ENCODE data around the gene CDHR5. TPM values are rescaled to one million over a fixed set of nuclear protein-coding genes. Genes with fewer than 3 reads are reported as not detected.
A peak's percentile ranks its signal among the peaks of the same experiment; 100 is the strongest.

CDHR5 gene
- total and polyA plus RNA-seq, 9 donors: 0.07 to 2.3 (median 0.21) TPM; not detected in 5

GRCh38 chr11:567011-567628 is 57.6 kb downstream of the CDHR5 start:
- no peak for TF ChIP-seq CTCF (IDR thresholded peaks at IDR 0.05)
- no peak for TF ChIP-seq EP300 (IDR thresholded peaks at IDR 0.05)
- no peak for TF ChIP-seq POLR2A (IDR thresholded peaks at IDR 0.05)
- WGBS, 3 donors: 89 to 92% (median 89%) methylated on average over 16 to 18 of the region's 18 CpGs
- no peaks in the 10 kb centered on the region for H3K27me3 ChIP-seq
- no peaks in the 10 kb centered on the region for H3K9me3 ChIP-seq
- peaks cover 2% of the 10 kb centered on the region for H3K4me1 ChIP-seq (ENCODE audit: insufficient read depth)
- intact Hi-C loops (cut with DNase I): no loop called here
- peak overlapping the region in 1 of 2 donors; percentile 84 for H3K27ac ChIP-seq
- H3K36me3 ChIP-seq: no peaks in the 10 kb centered on the region
- no peak overlapping the region for H3K4me3 ChIP-seq
- peak in 3 of 5 donors; percentile 49 to 56 (median 54) for DNase-seq

MicroRNA genes within 50 kb of the gene (microRNA counts, 767-probe panel; counts per million panel counts)
- 530 counts per million, percentile 78 among the panel's probes with 10 or more counts for microRNA hsa-miR-210

Small RNAs within 50 kb of the gene (microRNA-seq; reads per million reads assigned to microRNA genes)
- 91.1 to 191 (median 105) reads per million in 3 donors for gene MIR210

Small RNAs within 50 kb of the gene (small RNA-seq; reads per million reads assigned to genes)
- 4.3 reads per million, percentile 79 among the genes with 10 or more reads in this experiment for gene MIR210

Other genes starting within 250 kb of the CDHR5 start
- 10 to 100 TPM in 1 of 7 donors, 1 to 10 TPM in 4, under 1 TPM in 2; 0.30 to 56.8 (median 3.4) TPM for gene PKP3, start 230.7 kb downstream of the CDHR5 start, total RNA-seq
- under 1 TPM in 1 of 2 donors, not detected in 1; 0.21 TPM for gene PKP3, start 230.7 kb downstream of the CDHR5 start, polyA plus RNA-seq
- gene SIGIRR, start 210.0 kb downstream of the CDHR5 start, total RNA-seq: 10 to 100 TPM; 15.0 to 52.6 (median 27.5) TPM
- 10 to 100 TPM in 1 of 2 donors, 1 to 10 TPM in 1; 1.5 to 39.5 TPM for gene SIGIRR, start 210.0 kb downstream of the CDHR5 start, polyA plus RNA-seq
- gene ANO9, start 182.9 kb downstream of the CDHR5 start, total RNA-seq: 10 to 100 TPM in 1 of 7 donors, 1 to 10 TPM in 2, under 1 TPM in 4; 0.15 to 11.4 (median 0.82) TPM
- under 1 TPM; 0.12 to 0.31 TPM for gene ANO9, start 182.9 kb downstream of the CDHR5 start, polyA plus RNA-seq
- gene PTDSS2, start 174.7 kb downstream of the CDHR5 start, total RNA-seq: 10 to 100 TPM; 34.4 to 56.5 (median 42.7) TPM
- gene PTDSS2, start 174.7 kb downstream of the CDHR5 start, polyA plus RNA-seq: 10 to 100 TPM; 17.1 to 38.6 TPM
- gene RNH1, start 117.7 kb downstream of the CDHR5 start, total RNA-seq: 100 to 1,000 TPM; 105 to 233 (median 169) TPM
- gene RNH1, start 117.7 kb downstream of the CDHR5 start, polyA plus RNA-seq: 100 to 1,000 TPM in 1 of 2 donors, 10 to 100 TPM in 1; 17.4 to 147 TPM
- 10 to 100 TPM; 21.3 to 49.6 (median 36.3) TPM for gene HRAS, start 89.4 kb downstream of the CDHR5 start, total RNA-seq
- 10 to 100 TPM in 1 of 2 donors, 1 to 10 TPM in 1; 4.3 to 38.0 TPM for gene HRAS, start 89.4 kb downstream of the CDHR5 start, polyA plus RNA-seq
- 1 to 10 TPM in 6 of 7 donors, under 1 TPM in 1; 0.60 to 6.2 (median 2.0) TPM for gene LRRC56, start 87.4 kb downstream of the CDHR5 start, total RNA-seq
- 1 to 10 TPM in 1 of 2 donors, not detected in 1; 2.1 TPM for gene LRRC56, start 87.4 kb downstream of the CDHR5 start, polyA plus RNA-seq
- 1 to 10 TPM in 5 of 7 donors, under 1 TPM in 2; 0.70 to 7.6 (median 1.2) TPM for gene LMNTD2, start 64.2 kb downstream of the CDHR5 start, total RNA-seq
- 1 to 10 TPM in 1 of 2 donors, not detected in 1; 1.1 TPM for gene LMNTD2, start 64.2 kb downstream of the CDHR5 start, polyA plus RNA-seq
- gene RASSF7, start 64.0 kb downstream of the CDHR5 start, total RNA-seq: 100 to 1,000 TPM in 1 of 7 donors, 10 to 100 TPM in 2, 1 to 10 TPM in 4; 4.7 to 163 (median 9.5) TPM
- 1 to 10 TPM in 1 of 2 donors, not detected in 1; 7.4 TPM for gene RASSF7, start 64.0 kb downstream of the CDHR5 start, polyA plus RNA-seq
- 10 to 100 TPM; 15.5 to 34.2 (median 31.0) TPM for gene PHRF1, start 48.5 kb downstream of the CDHR5 start, total RNA-seq
- gene PHRF1, start 48.5 kb downstream of the CDHR5 start, polyA plus RNA-seq: 10 to 100 TPM in 1 of 2 donors, 1 to 10 TPM in 1; 3.8 to 21.3 TPM
- gene IRF7, start 9.0 kb downstream of the CDHR5 start, total RNA-seq: 10 to 100 TPM in 6 of 7 donors, 1 to 10 TPM in 1; 8.2 to 59.1 (median 17.1) TPM
- gene IRF7, start 9.0 kb downstream of the CDHR5 start, polyA plus RNA-seq: 10 to 100 TPM in 1 of 2 donors, under 1 TPM in 1; 0.28 to 22.8 TPM
- gene SCT, start 2.2 kb upstream of the CDHR5 start, total RNA-seq: not detected
- under 1 TPM in 1 of 2 donors, not detected in 1; 0.68 TPM for gene SCT, start 2.2 kb upstream of the CDHR5 start, polyA plus RNA-seq
- gene DRD4, start 12.3 kb upstream of the CDHR5 start, total RNA-seq: 1 to 10 TPM in 5 of 7 donors, under 1 TPM in 2; 0.57 to 3.3 (median 1.7) TPM
- under 1 TPM in 1 of 2 donors, not detected in 1; 0.63 TPM for gene DRD4, start 12.3 kb upstream of the CDHR5 start, polyA plus RNA-seq
- gene DEAF1, start 70.3 kb upstream of the CDHR5 start, total RNA-seq: 10 to 100 TPM; 15.5 to 43.4 (median 34.1) TPM
- gene DEAF1, start 70.3 kb upstream of the CDHR5 start, polyA plus RNA-seq: 10 to 100 TPM; 10.2 to 23.9 TPM
- gene TMEM80, start 70.9 kb upstream of the CDHR5 start, total RNA-seq: 10 to 100 TPM; 15.4 to 38.0 (median 30.5) TPM
- 10 to 100 TPM; 28.9 to 37.6 TPM for gene TMEM80, start 70.9 kb upstream of the CDHR5 start, polyA plus RNA-seq
- 10 to 100 TPM; 20.6 to 57.9 (median 34.2) TPM for gene EPS8L2, start 81.3 kb upstream of the CDHR5 start, total RNA-seq
- 10 to 100 TPM in 1 of 2 donors, 1 to 10 TPM in 1; 5.9 to 17.4 TPM for gene EPS8L2, start 81.3 kb upstream of the CDHR5 start, polyA plus RNA-seq
- gene TALDO1, start 122.5 kb upstream of the CDHR5 start, total RNA-seq: 100 to 1,000 TPM in 6 of 7 donors, 10 to 100 TPM in 1; 75.0 to 134 (median 117) TPM
- gene TALDO1, start 122.5 kb upstream of the CDHR5 start, polyA plus RNA-seq: 100 to 1,000 TPM in 1 of 2 donors, 10 to 100 TPM in 1; 76.8 to 103 TPM
- 10 to 100 TPM; 14.7 to 79.8 (median 59.9) TPM for gene GATD1, start 152.5 kb upstream of the CDHR5 start, total RNA-seq
- gene GATD1, start 152.5 kb upstream of the CDHR5 start, polyA plus RNA-seq: 10 to 100 TPM in 1 of 2 donors, 1 to 10 TPM in 1; 9.4 to 52.1 TPM
- under 1 TPM in 1 of 7 donors, not detected in 6; 0.15 TPM for gene CEND1, start 165.1 kb upstream of the CDHR5 start, total RNA-seq
- gene CEND1, start 165.1 kb upstream of the CDHR5 start, polyA plus RNA-seq: under 1 TPM in 1 of 2 donors, not detected in 1; 0.07 TPM
- gene SLC25A22, start 173.3 kb upstream of the CDHR5 start, total RNA-seq: 10 to 100 TPM in 6 of 7 donors, 1 to 10 TPM in 1; 6.6 to 23.3 (median 16.7) TPM
- 10 to 100 TPM in 1 of 2 donors, under 1 TPM in 1; 0.42 to 11.3 TPM for gene SLC25A22, start 173.3 kb upstream of the CDHR5 start, polyA plus RNA-seq
- 10 to 100 TPM; 10.1 to 18.1 (median 14.1) TPM for gene PIDD1, start 180.3 kb upstream of the CDHR5 start, total RNA-seq
- gene PIDD1, start 180.3 kb upstream of the CDHR5 start, polyA plus RNA-seq: 10 to 100 TPM in 1 of 2 donors, under 1 TPM in 1; 0.23 to 14.0 TPM
- 1,000 to 10,000 TPM in 5 of 7 donors, 100 to 1,000 TPM in 2; 901 to 4,238 (median 3,176) TPM for gene RPLP2, start 185.0 kb upstream of the CDHR5 start, total RNA-seq
- 1,000 to 10,000 TPM in 1 of 2 donors, 100 to 1,000 TPM in 1; 237 to 2,243 TPM for gene RPLP2, start 185.0 kb upstream of the CDHR5 start, polyA plus RNA-seq
- 10 to 100 TPM; 33.0 to 98.2 (median 83.0) TPM for gene PNPLA2, start 194.0 kb upstream of the CDHR5 start, total RNA-seq
- gene PNPLA2, start 194.0 kb upstream of the CDHR5 start, polyA plus RNA-seq: 10 to 100 TPM; 12.9 to 91.5 TPM
- 1 to 10 TPM; 1.2 to 6.5 (median 3.9) TPM for gene CRACR2B, start 203.0 kb upstream of the CDHR5 start, total RNA-seq
- 1 to 10 TPM in 1 of 2 donors, under 1 TPM in 1; 0.18 to 5.0 TPM for gene CRACR2B, start 203.0 kb upstream of the CDHR5 start, polyA plus RNA-seq
- 100 to 1,000 TPM in 6 of 7 donors, 10 to 100 TPM in 1; 32.9 to 243 (median 176) TPM for gene CD151, start 208.0 kb upstream of the CDHR5 start, total RNA-seq
- gene CD151, start 208.0 kb upstream of the CDHR5 start, polyA plus RNA-seq: 100 to 1,000 TPM in 1 of 2 donors, 10 to 100 TPM in 1; 46.3 to 168 TPM
- gene POLR2L, start 217.6 kb upstream of the CDHR5 start, total RNA-seq: 10 to 100 TPM; 26.8 to 89.3 (median 62.7) TPM
- 10 to 100 TPM in 1 of 2 donors, 1 to 10 TPM in 1; 4.9 to 67.3 TPM for gene POLR2L, start 217.6 kb upstream of the CDHR5 start, polyA plus RNA-seq
- gene TSPAN4, start 217.9 kb upstream of the CDHR5 start, total RNA-seq: 100 to 1,000 TPM in 1 of 7 donors, 10 to 100 TPM in 6; 66.6 to 109 (median 89.7) TPM
- 100 to 1,000 TPM in 1 of 2 donors, 1 to 10 TPM in 1; 6.4 to 124 TPM for gene TSPAN4, start 217.9 kb upstream of the CDHR5 start, polyA plus RNA-seq

All from ovary (tissue), 9 donors.